Astrocyte (in vitro differentiated cells and primary cell): ENCODE data around the gene HOXB6. TPM values are rescaled to one million over a fixed set of nuclear protein-coding genes. Genes with fewer than 3 reads are reported as not detected.

ENCODE experiments used
- DNase-seq: peaks from one replicate; pipeline ENCODE4 v3.0.0-alpha.2; 2010; ENCODE audit warnings: low read depth
- FAIRE-seq: peaks from 2 replicates; lab custom pipeline; 2011; peaks lifted over from hg19 to GRCh38; lab: Jason Lieb, UNC
- H2AFZ ChIP-seq: 2 replicates; pipeline ENCODE4 v1.6.0; 2012; ENCODE audit warnings: low read depth, low read length, inconsistent platforms
- H3K27ac ChIP-seq: 2 replicates; pipeline ENCODE4 v1.5.1; 2011; ENCODE audit warnings: low read depth, low read length, inconsistent platforms
- H3K27me3 ChIP-seq: 2 replicates; pipeline ENCODE4 v1.6.0; 2011; ENCODE audit warnings: low read length, inconsistent platforms; ENCODE audit not compliant: insufficient read depth
- H3K36me3 ChIP-seq: 2 replicates; pipeline ENCODE4 v1.5.1; 2011; ENCODE audit warnings: low read length, inconsistent platforms; ENCODE audit not compliant: insufficient read depth
- H3K4me1 ChIP-seq: 2 replicates; pipeline ENCODE4 v1.5.1; 2011; ENCODE audit warnings: low read length, inconsistent platforms; ENCODE audit not compliant: insufficient read depth
- H3K4me2 ChIP-seq: 2 replicates; pipeline ENCODE4 v1.6.0; 2012; ENCODE audit warnings: low read length, inconsistent platforms
- H3K4me3 ChIP-seq: 2 replicates; pipeline ENCODE4 v1.5.1; 2011; ENCODE audit warnings: low read depth, mild to moderate bottlenecking, low read length, inconsistent platforms; ENCODE audit not compliant: insufficient read depth
- H3K79me2 ChIP-seq: 2 replicates; pipeline ENCODE4 v1.6.0; 2012; ENCODE audit warnings: mild to moderate bottlenecking, low read length, inconsistent platforms; ENCODE audit not compliant: insufficient read depth
- H3K9ac ChIP-seq: 2 replicates; pipeline ENCODE4 v1.6.0; 2012; ENCODE audit warnings: mild to moderate bottlenecking, low read length, inconsistent platforms
- H3K9me3 ChIP-seq: 2 replicates; pipeline ENCODE4 v1.5.1; 2012; ENCODE audit warnings: low read depth, mild to moderate bottlenecking, low read length, inconsistent platforms; ENCODE audit not compliant: insufficient read depth
- H4K20me1 ChIP-seq: 2 replicates; pipeline ENCODE4 v1.6.0; 2012; ENCODE audit warnings: low read length, inconsistent platforms; ENCODE audit not compliant: insufficient read depth
- H3K27ac Mint-ChIP-seq: one replicate; pipeline ENCODE4 v1.8.0; 2021; ENCODE audit warnings: mild to moderate bottlenecking, mixed read lengths; ENCODE audit not compliant: unreplicated experiment
- H3K27me3 Mint-ChIP-seq: one replicate; pipeline ENCODE4 v1.8.0; 2021; ENCODE audit warnings: low read depth, mixed read lengths; ENCODE audit not compliant: unreplicated experiment
- H3K36me3 Mint-ChIP-seq: one replicate; pipeline ENCODE4 v1.8.0; 2021; ENCODE audit warnings: low read depth, mixed read lengths; ENCODE audit not compliant: unreplicated experiment
- H3K4me1 Mint-ChIP-seq: one replicate; pipeline ENCODE4 v1.8.0; 2021; ENCODE audit warnings: low read depth, mixed read lengths; ENCODE audit not compliant: unreplicated experiment
- H3K4me3 Mint-ChIP-seq: one replicate; pipeline ENCODE4 v1.8.0; 2021; ENCODE audit warnings: mild to moderate bottlenecking, moderate library complexity, mixed read lengths; ENCODE audit not compliant: unreplicated experiment
- H3K9me3 Mint-ChIP-seq: one replicate; pipeline ENCODE4 v1.8.0; 2021; ENCODE audit warnings: mild to moderate bottlenecking, mixed read lengths; ENCODE audit not compliant: unreplicated experiment
- EZH2 ChIP-seq: IDR thresholded peaks from 2 replicates; pipeline ENCODE4 v1.6.1; 2012; ENCODE audit warnings: mild to moderate bottlenecking, low read length, inconsistent platforms; ENCODE audit not compliant: insufficient read depth
- total RNA-seq: library from RNA; stranded (reverse); gene quantifications from 2 replicates; pipeline ENCODE4 v1.2.1, GENCODE V29; 2021
- TF ChIP-seq, protein P1 (sequence below): IDR thresholded peaks from 2 replicates; pipeline ENCODE4 v1.5.1; 2011; ENCODE audit warnings: low read depth, mild to moderate bottlenecking, inconsistent platforms, low read length, moderate library complexity; ENCODE audit not compliant: insufficient read depth

HOXB6 gene
- total RNA-seq, 1 donor from 2014 or later, result not detected

- H3K4me3 Mint-ChIP-seq, result no peak overlapping the region
- peaks cover 20% of the 10 kb centered on the region for H4K20me1 ChIP-seq
Observed at GRCh38 chr17:48609759-48610281, 5.0 kb upstream of the HOXB6 start.

GRCh38 chr17:48609033-48609432 lies 4.2 kb upstream of the HOXB6 start:
- peaks cover 19% of the 10 kb centered on the region for H4K20me1 ChIP-seq
- H3K36me3 Mint-ChIP-seq, result no peaks in the 10 kb centered on the region
- no peak overlapping the region for H3K4me3 Mint-ChIP-seq
- H3K9ac ChIP-seq, result no peak overlapping the region
- H3K27me3 ChIP-seq, result peaks cover 88% of the 10 kb centered on the region
- no peak overlapping the region for H3K27ac ChIP-seq
- H3K27me3 Mint-ChIP-seq, result peaks cover 82% of the 10 kb centered on the region
- H2AFZ ChIP-seq, result no peak overlapping the region
- peaks cover 3% of the 10 kb centered on the region for H3K9me3 ChIP-seq
- H3K9me3 Mint-ChIP-seq, result peaks cover 38% of the 10 kb centered on the region
- H3K27ac Mint-ChIP-seq, result no peak overlapping the region
- H3K4me2 ChIP-seq, result no peak overlapping the region
- H3K4me1 ChIP-seq, result peaks cover 2% of the 10 kb centered on the region
- no peak for TF ChIP-seq EZH2
- TF ChIP-seq, protein P1, sequence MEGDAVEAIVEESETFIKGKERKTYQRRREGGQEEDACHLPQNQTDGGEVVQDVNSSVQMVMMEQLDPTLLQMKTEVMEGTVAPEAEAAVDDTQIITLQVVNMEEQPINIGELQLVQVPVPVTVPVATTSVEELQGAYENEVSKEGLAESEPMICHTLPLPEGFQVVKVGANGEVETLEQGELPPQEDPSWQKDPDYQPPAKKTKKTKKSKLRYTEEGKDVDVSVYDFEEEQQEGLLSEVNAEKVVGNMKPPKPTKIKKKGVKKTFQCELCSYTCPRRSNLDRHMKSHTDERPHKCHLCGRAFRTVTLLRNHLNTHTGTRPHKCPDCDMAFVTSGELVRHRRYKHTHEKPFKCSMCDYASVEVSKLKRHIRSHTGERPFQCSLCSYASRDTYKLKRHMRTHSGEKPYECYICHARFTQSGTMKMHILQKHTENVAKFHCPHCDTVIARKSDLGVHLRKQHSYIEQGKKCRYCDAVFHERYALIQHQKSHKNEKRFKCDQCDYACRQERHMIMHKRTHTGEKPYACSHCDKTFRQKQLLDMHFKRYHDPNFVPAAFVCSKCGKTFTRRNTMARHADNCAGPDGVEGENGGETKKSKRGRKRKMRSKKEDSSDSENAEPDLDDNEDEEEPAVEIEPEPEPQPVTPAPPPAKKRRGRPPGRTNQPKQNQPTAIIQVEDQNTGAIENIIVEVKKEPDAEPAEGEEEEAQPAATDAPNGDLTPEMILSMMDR, result no peak
- FAIRE-seq (no peak), DNase-seq (no peak)
- no peaks in the 10 kb centered on the region for H3K79me2 ChIP-seq
- H3K36me3 ChIP-seq, result no peaks in the 10 kb centered on the region
- H3K4me3 ChIP-seq, result no peak overlapping the region
- H3K4me1 Mint-ChIP-seq, result no peaks in the 10 kb centered on the region

More at GRCh38 chr17:48609759-48610281, 5.0 kb upstream of the HOXB6 start:
- Mint-ChIP-seq H3K27ac (no peak overlapping the region), H3K36me3 (no peaks in the 10 kb centered on the region), H3K9me3 (peaks cover 34% of the 10 kb centered on the region), H3K4me1 (no peaks in the 10 kb centered on the region), H3K27me3 (peaks cover 78% of the 10 kb centered on the region)
- no peaks in the 10 kb centered on the region for H3K36me3 ChIP-seq
- no peak overlapping the region for H3K4me3 ChIP-seq
- no peak for TF ChIP-seq EZH2
- TF ChIP-seq, protein P1, result no peak
- peaks cover 85% of the 10 kb centered on the region for H3K27me3 ChIP-seq
- peaks cover 3% of the 10 kb centered on the region for H3K9me3 ChIP-seq
- no peak overlapping the region for H3K27ac ChIP-seq
- H3K79me2 ChIP-seq, result no peaks in the 10 kb centered on the region
- H3K4me1 ChIP-seq, result peaks cover 4% of the 10 kb centered on the region
- H3K4me2 ChIP-seq, result peak overlapping the region; percentile 74
- H3K9ac ChIP-seq, result no peak overlapping the region
- DNase-seq (no peak), FAIRE-seq (no peak)
- peak overlapping the region; percentile 60 for H2AFZ ChIP-seq

- peaks cover 3% of the 10 kb centered on the region for H3K9me3 ChIP-seq
- peaks cover 39% of the 10 kb centered on the region for H3K9me3 Mint-ChIP-seq
- no peaks in the 10 kb centered on the region for H3K36me3 Mint-ChIP-seq
- no peak for TF ChIP-seq EZH2
- TF ChIP-seq, protein P1, result no peak
- DNase-seq (no peak), FAIRE-seq (no peak)
- no peak overlapping the region for H3K27ac Mint-ChIP-seq
- peaks cover 82% of the 10 kb centered on the region for H3K27me3 Mint-ChIP-seq
- no peak overlapping the region for H3K4me3 Mint-ChIP-seq
- H3K79me2 ChIP-seq, result no peaks in the 10 kb centered on the region
- H3K4me1 ChIP-seq, result peaks cover 2% of the 10 kb centered on the region
- no peak overlapping the region for H3K4me3 ChIP-seq
- no peaks in the 10 kb centered on the region for H3K4me1 Mint-ChIP-seq
- H2AFZ ChIP-seq, result no peak overlapping the region
- H3K36me3 ChIP-seq, result no peaks in the 10 kb centered on the region
- H3K4me2 ChIP-seq, result no peak overlapping the region
- no peak overlapping the region for H3K27ac ChIP-seq
- H3K27me3 ChIP-seq, result peaks cover 89% of the 10 kb centered on the region
- H4K20me1 ChIP-seq, result peaks cover 15% of the 10 kb centered on the region
- H3K9ac ChIP-seq, result no peak overlapping the region
Observed at GRCh38 chr17:48608494-48608834, 3.7 kb upstream of the HOXB6 start.
